ENCODE results near the gene ADD3.

ADD3 gene

DNA sequence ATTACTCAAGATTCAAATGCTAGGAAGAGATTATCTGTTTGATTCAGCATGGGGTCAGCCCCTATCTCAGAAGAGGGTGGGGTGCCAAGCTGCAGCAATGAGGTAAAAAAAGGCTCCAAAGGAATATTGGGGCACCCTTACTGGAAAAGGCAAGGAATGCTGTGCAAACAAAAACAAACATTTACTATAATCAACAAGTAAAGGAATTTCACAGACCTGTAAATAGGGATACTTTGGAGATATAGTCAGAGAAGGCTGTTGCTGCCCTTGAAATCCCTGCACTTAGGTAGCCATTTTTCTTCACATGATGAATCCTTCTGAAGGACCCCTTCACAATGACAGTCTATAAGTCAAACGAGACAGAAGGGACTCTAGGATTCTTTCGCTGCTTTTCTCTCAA, 10.6 kb upstream of the ADD3 start:
- POLR2A ChIA-PET = no interaction called here
- CTCF ChIA-PET = interaction anchor here (0.9 to 1.5 kb wide), 2 partner anchors 15 to 140 kb away, joined by 3 to 4 read pairs; no protein-coding TSS in a partner anchor
- no peak for TF ChIP-seq CTCF (IDR thresholded peaks at IDR 0.05; ENCODE audit: control extremely low read depth, extremely low read depth, low read depth, missing control alignments)

GRCh38 chr10:109998513-109998912, 9.3 kb upstream of the ADD3 start:
- no peak for DNase-seq (ENCODE audit: extremely low spot score)
- no peak for TF ChIP-seq CTCF (IDR thresholded peaks at IDR 0.05; ENCODE audit: control extremely low read depth, extremely low read depth, low read depth, missing control alignments)
- CTCF ChIA-PET = interaction anchor here (2.8 to 6.2 kb wide), 2 partner anchors 9 to 18 kb away, joined by 7 to 30 read pairs; no protein-coding TSS in a partner anchor
- POLR2A ChIA-PET = no interaction called here

More for the DNA sequence above, 10.6 kb upstream of the ADD3 start:
- DNase-seq (ENCODE audit: extremely low spot score) = no peak

DNA sequence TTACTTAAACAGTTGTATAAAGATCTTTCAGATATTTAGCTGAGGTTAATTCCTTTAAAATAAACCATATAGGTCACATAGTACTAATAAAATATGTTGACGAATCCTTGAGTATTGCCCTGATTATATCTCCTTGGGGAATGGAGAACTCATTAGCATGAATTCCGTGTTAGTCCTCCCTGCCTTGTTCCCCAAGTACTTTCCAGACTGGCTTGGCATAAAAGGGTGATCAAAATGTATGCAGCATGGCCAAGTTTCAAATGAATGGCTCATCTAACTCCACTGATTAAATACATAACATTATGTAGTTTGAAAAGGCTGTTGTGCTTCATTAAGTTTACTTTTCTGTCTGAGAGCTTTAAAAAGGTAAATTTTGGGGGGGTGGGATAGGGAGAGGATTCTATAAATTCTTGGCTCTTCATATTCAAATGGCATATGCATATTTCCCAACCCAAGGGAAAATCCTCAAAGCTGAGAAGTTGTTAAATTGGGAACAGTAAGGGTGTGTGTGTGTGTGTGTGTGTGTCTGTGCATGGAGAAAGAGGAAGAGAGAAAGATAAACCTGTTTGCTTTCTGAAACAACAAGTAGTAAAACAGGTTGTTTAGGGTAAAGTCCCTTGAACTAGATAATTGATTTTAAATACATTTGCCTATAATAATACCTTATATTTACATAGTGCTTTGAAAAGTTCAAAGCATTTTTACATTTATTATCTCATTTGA, 4.8 kb upstream of the ADD3 start:
- DNase-seq (ENCODE audit: extremely low spot score) = peak; percentile 24
- TF ChIP-seq CTCF (IDR thresholded peaks at IDR 0.05; ENCODE audit: control extremely low read depth, extremely low read depth, low read depth, missing control alignments) = no peak
- ChIA-PET POLR2A (no interaction called here), CTCF (interaction anchor here (1.0 to 6.2 kb wide), 2 partner anchors 15 to 23 kb away, joined by 3 to 30 read pairs; no protein-coding TSS in a partner anchor)

DNA sequence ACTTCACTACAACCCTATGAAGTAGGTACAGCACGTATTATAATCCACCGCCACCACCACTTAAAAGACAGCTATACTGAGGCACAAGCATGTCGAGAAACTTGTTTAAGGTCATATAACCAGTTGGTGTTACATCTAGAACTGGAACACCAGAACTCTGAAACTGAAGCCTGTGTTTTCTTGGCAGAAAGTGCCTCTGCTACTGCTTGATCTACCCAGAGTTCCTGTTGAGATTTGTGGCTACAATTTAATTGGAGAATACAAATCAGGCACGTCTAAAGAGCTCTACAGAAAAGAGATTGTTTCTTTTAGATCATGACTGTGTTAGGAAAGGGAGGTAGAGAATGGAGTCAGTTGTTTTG, 4.3 kb upstream of the ADD3 start:
- POLR2A ChIA-PET = no interaction called here
- no peak for DNase-seq (ENCODE audit: extremely low spot score)
- TF ChIP-seq CTCF (IDR thresholded peaks at IDR 0.05; ENCODE audit: control extremely low read depth, extremely low read depth, low read depth, missing control alignments) = no peak
- CTCF ChIA-PET = interaction anchor here (1.0 to 6.2 kb wide), 2 partner anchors 15 to 23 kb away, joined by 3 to 30 read pairs; no protein-coding TSS in a partner anchor

DNA sequence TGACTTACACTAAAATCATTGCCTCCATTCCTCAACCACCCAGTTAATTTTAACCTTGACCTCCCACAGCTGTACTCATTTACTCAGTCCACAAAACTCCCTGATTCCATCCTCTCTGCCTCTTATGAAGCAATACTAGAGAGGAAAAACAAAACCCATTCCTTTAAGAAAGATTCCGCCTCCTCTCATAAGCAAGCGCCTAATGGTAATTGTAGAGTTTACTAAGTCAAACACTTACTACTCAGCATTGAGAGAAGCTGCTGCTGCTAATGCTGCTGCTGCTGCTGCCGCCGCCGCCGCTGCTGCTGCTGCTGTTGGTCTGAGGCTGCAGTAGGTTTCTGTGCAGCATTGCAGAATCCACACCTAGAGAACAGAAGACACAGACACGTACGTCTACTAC, 2.1 kb upstream of the ADD3 start:
- CTCF ChIA-PET = no interaction called here
- TF ChIP-seq CTCF (IDR thresholded peaks at IDR 0.05; ENCODE audit: control extremely low read depth, extremely low read depth, low read depth, missing control alignments) = no peak
- no peak for DNase-seq (ENCODE audit: extremely low spot score)
- POLR2A ChIA-PET = no interaction called here

DNA sequence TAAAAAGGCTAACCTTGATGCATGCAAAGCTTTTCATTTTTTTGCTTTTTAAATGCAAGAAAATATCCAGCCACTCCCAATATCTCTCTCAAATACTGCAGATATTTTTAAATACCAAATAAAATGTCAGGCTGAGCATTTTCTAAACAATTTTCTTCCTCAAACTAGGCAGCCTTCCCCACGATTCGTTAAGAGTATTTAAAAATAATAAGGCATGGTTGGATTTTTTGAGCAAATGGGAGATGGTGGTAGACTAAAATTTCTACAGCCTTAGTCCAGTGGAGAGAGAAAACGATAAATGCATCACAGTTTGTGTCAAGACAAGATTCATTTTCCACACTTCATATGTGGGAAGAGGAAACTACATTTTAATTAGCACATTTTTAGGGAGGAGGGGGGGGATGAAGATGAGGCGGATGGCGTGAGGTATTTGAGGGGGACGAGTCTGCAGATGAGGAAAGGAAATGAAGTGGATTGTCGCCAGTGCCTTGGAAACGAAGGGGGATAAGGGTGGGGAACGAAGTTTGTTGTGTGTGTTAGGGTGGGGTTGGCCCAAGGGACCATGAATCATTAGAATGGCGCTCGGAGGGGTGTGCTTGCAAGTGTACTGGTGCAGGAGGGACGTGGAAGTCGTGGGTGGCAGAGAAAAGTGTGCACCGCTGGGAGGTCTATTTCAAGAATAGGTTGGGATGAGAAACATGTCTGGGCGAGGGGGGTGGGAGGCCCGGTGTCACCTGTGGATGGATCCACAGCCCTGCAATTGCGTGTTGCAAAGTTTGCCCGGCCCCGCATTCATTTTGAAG, 1.2 kb upstream of the ADD3 start:
- ChIA-PET POLR2A (no interaction called here), CTCF (interaction anchor here (1.0 to 1.1 kb wide), 2 partner anchors 14 to 200 kb away, joined by 3 read pairs; no protein-coding TSS in a partner anchor)
- TF ChIP-seq CTCF (IDR thresholded peaks at IDR 0.05; ENCODE audit: control extremely low read depth, extremely low read depth, low read depth, missing control alignments) = no peak
- DNase-seq (ENCODE audit: extremely low spot score) = no peak
